Activated T-cell treated with anti-CD3 and anti-CD28 coated beads, Interleukin-2, amount 50 U/mL, for 72 hours (primary cell): ENCODE data around the gene LPP. TPM values are rescaled to one million over a fixed set of nuclear protein-coding genes. Genes with fewer than 3 reads are reported as not detected.

Source experiments
- ATAC-seq, 2 donors: fragments of 150-1000 bp; cut with Tn5 transposase; replicated peaks in 1 of 2; 2 replicates each; pipeline ENCODE4 v1.10.0; 2021; ENCODE audit warnings: moderate library complexity in 2 of 2, mild to moderate bottlenecking in 1 of 2
- DNase-seq, 2 donors: peaks; one replicate each; pipeline ENCODE4 v3.0.0; 2021 to 2022; ENCODE audit warnings: mixed read lengths in 1 of 2
- H3K27ac Mint-ChIP-seq: one replicate; pipeline ENCODE4 v1.8.0; 2022; ENCODE audit warnings: mild to moderate bottlenecking, moderate library complexity, mixed read lengths
- H3K27me3 Mint-ChIP-seq: one replicate; pipeline ENCODE4 v1.8.0; 2022; ENCODE audit warnings: low read depth, mixed read lengths
- H3K36me3 Mint-ChIP-seq, 2 donors: one replicate each; pipeline ENCODE4 v1.8.0; 2022; ENCODE audit warnings: mixed read lengths in 2 of 2, mild to moderate bottlenecking in 1 of 2; ENCODE audit not compliant: insufficient read depth in 2 of 2
- H3K4me1 Mint-ChIP-seq: one replicate; pipeline ENCODE4 v1.8.0; 2022; ENCODE audit warnings: low read depth, mixed read lengths
- H3K4me3 Mint-ChIP-seq, 2 donors: one replicate each; pipeline ENCODE4 v1.8.0; 2022; ENCODE audit warnings: mild to moderate bottlenecking in 2 of 2, mixed read lengths in 2 of 2, moderate library complexity in 2 of 2
- H3K9me3 Mint-ChIP-seq, 2 donors: one replicate each; pipeline ENCODE4 v1.8.0; 2022; ENCODE audit warnings: mixed read lengths in 2 of 2
- total RNA-seq, 2 donors: library from RNA; stranded (reverse); gene quantifications; one replicate each; pipeline ENCODE4 v1.2.3, GENCODE V29; 2022

The LPP gene
- total RNA-seq, 2 donors from 2014 or later: 50.4 to 67.7 TPM

- no peaks in the 10 kb centered on the region for H3K27me3 Mint-ChIP-seq
- peaks cover 8% of the 10 kb centered on the region for H3K4me1 Mint-ChIP-seq
- H3K27ac Mint-ChIP-seq: peak overlapping the region; percentile 37
- H3K9me3 Mint-ChIP-seq: peaks cover 0 to 3% of the 10 kb centered on the region in 2 donors
- no peak overlapping the region for H3K4me3 Mint-ChIP-seq
- ATAC-seq (no peak), DNase-seq (no peak)
- peaks cover 0 to 9% of the 10 kb centered on the region in 2 donors for H3K36me3 Mint-ChIP-seq
Measured at GRCh38 chr3:188522115-188522514, 368.2 kb downstream of the LPP start.

- DNase-seq (no peak), ATAC-seq (no peak)
- peaks cover 0 to 9% of the 10 kb centered on the region in 2 donors for H3K36me3 Mint-ChIP-seq
- H3K27me3 Mint-ChIP-seq: no peaks in the 10 kb centered on the region
- no peak overlapping the region for H3K27ac Mint-ChIP-seq
- no peak overlapping the region for H3K4me3 Mint-ChIP-seq
- no peaks in the 10 kb centered on the region for H3K9me3 Mint-ChIP-seq
- H3K4me1 Mint-ChIP-seq: peaks cover 8% of the 10 kb centered on the region
Measured at GRCh38 chr3:188523291-188523690, 369.3 kb downstream of the LPP start.

GRCh38 chr3:188524052-188524451, 370.1 kb downstream of the LPP start:
- Mint-ChIP-seq H3K9me3 (no peaks in the 10 kb centered on the region), H3K27ac (no peak overlapping the region), H3K4me3 (no peak overlapping the region), H3K27me3 (no peaks in the 10 kb centered on the region), H3K4me1 (peaks cover 8% of the 10 kb centered on the region), H3K36me3 (peaks cover 0 to 9% of the 10 kb centered on the region in 2 donors)
- DNase-seq (no peak), ATAC-seq (no peak)

GRCh38 chr3:188526057-188526456, 372.1 kb downstream of the LPP start:
- Mint-ChIP-seq H3K36me3 (peaks cover 0 to 9% of the 10 kb centered on the region in 2 donors), H3K4me3 (no peak overlapping the region), H3K27ac (no peak overlapping the region), H3K9me3 (no peaks in the 10 kb centered on the region), H3K4me1 (peaks cover 12% of the 10 kb centered on the region), H3K27me3 (no peaks in the 10 kb centered on the region)
- ATAC-seq: no peak
- DNase-seq: no peak

DNA sequence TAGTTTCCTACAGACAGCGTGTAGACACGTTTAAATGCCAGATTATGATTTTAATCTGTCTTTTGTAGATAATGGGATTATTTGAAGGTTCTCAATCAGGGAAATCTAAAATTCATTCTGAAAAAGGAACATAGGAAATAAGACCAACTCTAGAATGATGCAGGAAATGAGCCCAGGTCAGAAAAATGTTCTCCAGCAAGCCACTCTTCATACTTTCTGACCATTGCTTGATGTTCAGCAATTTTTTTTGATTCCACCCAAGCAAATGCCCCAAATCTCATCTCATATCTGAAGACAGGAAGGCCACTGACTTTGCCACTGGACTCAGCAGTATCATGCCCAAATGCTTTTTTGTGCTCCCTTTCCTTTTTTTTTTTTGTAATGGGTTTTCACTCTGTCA, 373.4 kb downstream of the LPP start:
- H3K27me3 Mint-ChIP-seq: no peaks in the 10 kb centered on the region
- H3K4me3 Mint-ChIP-seq: no peak overlapping the region
- H3K27ac Mint-ChIP-seq: no peak overlapping the region
- ATAC-seq (no peak), DNase-seq (no peak)
- H3K9me3 Mint-ChIP-seq: no peaks in the 10 kb centered on the region
- H3K4me1 Mint-ChIP-seq: peaks cover 12% of the 10 kb centered on the region
- peaks cover 0 to 9% of the 10 kb centered on the region in 2 donors for H3K36me3 Mint-ChIP-seq

GRCh38 chr3:188528396-188528795, 374.4 kb downstream of the LPP start:
- H3K4me3 Mint-ChIP-seq: no peak overlapping the region
- ATAC-seq (no peak), DNase-seq (no peak)
- no peaks in the 10 kb centered on the region for H3K9me3 Mint-ChIP-seq
- no peak overlapping the region for H3K27ac Mint-ChIP-seq
- no peaks in the 10 kb centered on the region for H3K27me3 Mint-ChIP-seq
- H3K4me1 Mint-ChIP-seq: peaks cover 12% of the 10 kb centered on the region
- H3K36me3 Mint-ChIP-seq: peaks cover 0 to 9% of the 10 kb centered on the region in 2 donors

GRCh38 chr3:188529228-188529627, 375.3 kb downstream of the LPP start:
- no peak for DNase-seq
- H3K4me3 Mint-ChIP-seq: no peak overlapping the region
- no peak for ATAC-seq
- no peaks in the 10 kb centered on the region for H3K9me3 Mint-ChIP-seq
- H3K36me3 Mint-ChIP-seq: peaks cover 0 to 9% of the 10 kb centered on the region in 2 donors
- no peak overlapping the region for H3K27ac Mint-ChIP-seq
- no peaks in the 10 kb centered on the region for H3K27me3 Mint-ChIP-seq
- H3K4me1 Mint-ChIP-seq: peaks cover 12% of the 10 kb centered on the region

DNA sequence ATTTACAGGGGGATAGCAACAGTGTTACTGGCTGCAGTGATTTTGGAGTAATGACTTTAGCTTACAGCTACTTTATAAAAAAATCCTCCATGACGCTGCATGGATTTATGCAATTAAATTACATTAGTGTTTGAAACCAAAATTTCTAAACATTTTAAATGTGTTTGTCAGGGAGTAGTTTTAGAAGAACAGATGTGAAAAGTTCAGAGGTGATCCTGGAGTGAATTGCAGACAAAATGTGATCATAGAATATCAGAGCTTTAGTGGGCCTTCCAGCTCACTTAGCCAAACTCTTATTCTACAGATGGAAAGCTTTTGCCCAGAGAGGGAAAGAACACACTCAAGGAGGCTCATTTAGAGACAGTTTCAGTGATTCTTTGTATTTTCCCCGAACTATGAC, 376.3 kb downstream of the LPP start:
- H3K27ac Mint-ChIP-seq: no peak overlapping the region
- H3K4me3 Mint-ChIP-seq: no peak overlapping the region
- peaks cover 0 to 2% of the 10 kb centered on the region in 2 donors for H3K36me3 Mint-ChIP-seq
- H3K27me3 Mint-ChIP-seq: no peaks in the 10 kb centered on the region
- H3K9me3 Mint-ChIP-seq: no peaks in the 10 kb centered on the region
- peaks cover 12% of the 10 kb centered on the region for H3K4me1 Mint-ChIP-seq
- ATAC-seq (no peak), DNase-seq (no peak)

- ATAC-seq: no peak
- no peaks in the 10 kb centered on the region for H3K9me3 Mint-ChIP-seq
- H3K27ac Mint-ChIP-seq: no peak overlapping the region
- H3K36me3 Mint-ChIP-seq: no peaks in the 10 kb centered on the region
- no peak for DNase-seq
- peaks cover 12% of the 10 kb centered on the region for H3K4me1 Mint-ChIP-seq
- no peak overlapping the region for H3K4me3 Mint-ChIP-seq
- H3K27me3 Mint-ChIP-seq: no peaks in the 10 kb centered on the region
Measured at GRCh38 chr3:188531210-188531609, 377.3 kb downstream of the LPP start.

DNA sequence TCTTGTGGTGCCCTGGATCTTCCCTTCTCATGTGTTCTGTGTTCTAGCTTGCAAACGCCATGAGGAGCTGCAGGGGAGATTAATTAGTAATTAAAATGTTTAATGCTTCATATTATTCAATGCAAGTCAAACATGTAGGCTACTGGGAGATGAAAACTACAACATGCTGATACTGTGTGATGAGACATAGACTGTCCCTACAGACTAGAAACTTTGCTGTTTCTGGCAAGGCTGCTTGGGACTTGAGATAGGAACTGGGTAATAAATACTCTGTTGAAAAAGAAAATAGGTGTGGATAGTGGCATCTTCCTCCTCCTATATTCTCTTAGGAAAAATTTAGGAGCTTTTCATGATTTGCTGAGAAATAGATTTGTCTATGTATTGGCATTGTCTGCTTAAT, 379.2 kb downstream of the LPP start:
- Mint-ChIP-seq H3K27ac (no peak overlapping the region), H3K4me3 (no peak overlapping the region), H3K4me1 (peaks cover 18% of the 10 kb centered on the region), H3K36me3 (no peaks in the 10 kb centered on the region), H3K27me3 (no peaks in the 10 kb centered on the region), H3K9me3 (no peaks in the 10 kb centered on the region)
- DNase-seq: no peak
- ATAC-seq: no peak

- no peak for DNase-seq
- no peak overlapping the region for H3K4me3 Mint-ChIP-seq
- no peaks in the 10 kb centered on the region for H3K9me3 Mint-ChIP-seq
- peaks cover 18% of the 10 kb centered on the region for H3K4me1 Mint-ChIP-seq
- H3K27ac Mint-ChIP-seq: no peak overlapping the region
- no peaks in the 10 kb centered on the region for H3K27me3 Mint-ChIP-seq
- ATAC-seq: no peak
- H3K36me3 Mint-ChIP-seq: no peaks in the 10 kb centered on the region
Measured at GRCh38 chr3:188533612-188534357, 379.8 kb downstream of the LPP start.

DNA sequence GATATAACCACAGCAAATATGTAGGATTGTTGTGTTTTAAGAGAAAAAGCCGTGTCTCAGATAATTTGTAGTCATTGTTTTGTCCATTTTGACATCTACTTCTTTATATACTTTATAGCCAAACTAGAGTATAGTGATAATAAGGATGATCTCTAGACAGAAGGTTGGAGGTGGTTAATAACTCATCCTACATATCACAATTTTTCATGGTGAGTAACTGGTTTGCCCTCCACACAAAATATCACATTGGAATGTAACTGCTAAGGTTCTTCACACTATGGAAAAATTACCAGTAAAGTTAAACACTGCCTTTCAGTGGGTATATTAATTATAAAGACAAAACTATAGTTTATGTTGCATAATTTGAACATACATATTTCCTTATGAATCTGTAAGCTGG, 380.7 kb downstream of the LPP start:
- ATAC-seq: no peak
- no peak for DNase-seq
- H3K4me3 Mint-ChIP-seq: no peak overlapping the region
- no peaks in the 10 kb centered on the region for H3K36me3 Mint-ChIP-seq
- peaks cover 17% of the 10 kb centered on the region for H3K4me1 Mint-ChIP-seq
- no peaks in the 10 kb centered on the region for H3K9me3 Mint-ChIP-seq
- no peak overlapping the region for H3K27ac Mint-ChIP-seq
- H3K27me3 Mint-ChIP-seq: no peaks in the 10 kb centered on the region

DNA sequence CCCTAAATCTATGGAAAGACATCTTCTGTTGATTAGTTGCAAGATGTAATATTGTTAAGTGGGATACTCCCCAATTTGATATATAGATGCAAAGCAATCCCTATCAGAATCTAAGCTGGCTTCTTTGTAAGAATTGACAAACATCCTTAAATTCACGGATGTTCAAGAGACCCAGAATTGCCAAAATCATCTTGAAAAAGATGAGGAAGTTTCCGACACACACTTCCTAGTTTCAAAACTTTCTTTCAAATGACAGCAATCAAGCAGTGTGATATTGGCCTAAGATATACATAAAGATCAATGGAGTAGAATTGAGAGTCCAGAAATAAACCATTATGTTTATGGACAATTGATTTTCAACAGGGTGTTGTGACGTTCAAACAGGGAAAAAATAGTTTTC, 383.6 kb downstream of the LPP start:
- Mint-ChIP-seq H3K27ac (no peak overlapping the region), H3K36me3 (no peaks in the 10 kb centered on the region), H3K4me3 (no peak overlapping the region), H3K27me3 (no peaks in the 10 kb centered on the region), H3K9me3 (no peaks in the 10 kb centered on the region), H3K4me1 (peaks cover 6% of the 10 kb centered on the region)
- no peak for DNase-seq
- ATAC-seq: no peak

- DNase-seq: no peak
- Mint-ChIP-seq H3K27ac (no peak overlapping the region), H3K4me1 (peaks cover 6% of the 10 kb centered on the region), H3K36me3 (peaks cover 0 to 4% of the 10 kb centered on the region in 2 donors), H3K9me3 (peaks cover 0 to 5% of the 10 kb centered on the region in 2 donors), H3K27me3 (no peaks in the 10 kb centered on the region), H3K4me3 (no peak overlapping the region)
- no peak for ATAC-seq
Measured at GRCh38 chr3:188539037-188539436, 385.1 kb downstream of the LPP start.
